ENCODE results near the gene ANTXR1. TPM values are rescaled to one million over a fixed set of nuclear protein-coding genes. Genes with fewer than 3 reads are reported as not detected.

The ANTXR1 gene
- total and polyA plus RNA-seq, 2 of the 8 experiments (the other 6 are each of a cell fraction or from before 2014, with no cell fraction given), result 15.8 to 44.3 TPM

- Histone ChIP-seq H2AFZ (ENCODE audit: low read length) (no peak overlapping the region), H3K23me2 (ENCODE audit: low read depth, low read length) (no peaks in the 10 kb centered on the region), H3K56ac (replicated peaks; ENCODE audit: insufficient read length, low read depth, low read length) (no peak overlapping the region), H2BK120ac (replicated peaks; ENCODE audit: low read depth, low read length) (no peak overlapping the region), H3K4me2 (ENCODE audit: insufficient read depth in 1 of 2, low read depth in 2 of 2, low read length in 2 of 2) (no peak overlapping the region), H2AK5ac (ENCODE audit: low read depth, low read length) (no peak overlapping the region), H3K4me3 (ENCODE audit: extremely low read depth in 1 of 4, insufficient read depth in 2 of 4, low read depth in 3 of 4, low read length in 4 of 4) (no peak overlapping the region), H2BK20ac (ENCODE audit: low read length) (no peak overlapping the region), H4K20me1 (replicated peaks in 1 of 2; ENCODE audit: control insufficient read depth in 1 of 2, insufficient read depth in 2 of 2, low read length in 2 of 2) (peaks cover 0 to 2% of the 10 kb centered on the region in 2 experiments), H2BK12ac (ENCODE audit: low read depth, low read length) (no peak overlapping the region), H3K4me1 (replicated peaks in 1 of 4; ENCODE audit: control insufficient read depth in 3 of 4, insufficient read depth in 4 of 4, low read length in 3 of 4) (no peaks in the 10 kb centered on the region; a peak in 1 of 7 replicates), H3K18ac (ENCODE audit: extremely low read depth, low read length) (no peak overlapping the region), H3K27me3 (replicated peaks in 1 of 4; ENCODE audit: control insufficient read depth in 3 of 4, extremely low read depth in 1 of 4, insufficient read depth in 3 of 4, low read length in 3 of 4) (no peaks in the 10 kb centered on the region), H3K27ac (ENCODE audit: low read depth, low read length) (no peak overlapping the region), H3K36me3 (ENCODE audit: control insufficient read depth in 2 of 4, insufficient read depth in 4 of 4, low read length in 3 of 4) (no peaks in the 10 kb centered on the region), H3K4ac (replicated peaks; ENCODE audit: insufficient read length, low read depth, low read length) (no peak overlapping the region), H3K9me3 (ENCODE audit: insufficient read depth in 2 of 2, low read depth in 1 of 2, low read length in 1 of 2) (no peaks in the 10 kb centered on the region), H4K5ac (ENCODE audit: insufficient read length, low read depth, low read length) (no peak overlapping the region), H2BK15ac (ENCODE audit: low read length) (no peak overlapping the region), H3K14ac (ENCODE audit: insufficient read length) (no peak overlapping the region), H2BK5ac (ENCODE audit: low read depth, low read length) (no peak overlapping the region), H4K8ac (ENCODE audit: extremely low read depth, insufficient read depth, low read length) (no peak overlapping the region), H4K91ac (replicated peaks; ENCODE audit: insufficient read length, low read length) (no peak overlapping the region), H3K79me2 (ENCODE audit: control insufficient read depth in 1 of 2, insufficient read depth in 2 of 2, low read length in 2 of 2) (no peaks in the 10 kb centered on the region), H3K9ac (replicated peaks in 1 of 4; ENCODE audit: extremely low read depth in 1 of 4, low read depth in 3 of 4, low read length in 3 of 4) (no peak overlapping the region), H3K23ac (ENCODE audit: insufficient read length) (no peak overlapping the region), H3K79me1 (ENCODE audit: low read depth, low read length) (no peaks in the 10 kb centered on the region)
- CTCF ChIA-PET (ENCODE audit: partially characterized antibody), result interaction anchor here (1.6 kb wide), 1 partner anchor 166 kb away, joined by 7 read pairs; no protein-coding TSS in a partner anchor
- TF ChIP-seq RFX5 (IDR thresholded peaks at IDR 0.05; ENCODE audit: borderline replicate concordance, low read depth, low read length) (no peak), BACH1 (IDR thresholded peaks at IDR 0.05; ENCODE audit: low read length) (no peak), EZH2 (IDR thresholded peaks at IDR 0.05; ENCODE audit: low read depth, low read length, severe bottlenecking) (no peak), CREB1 (IDR thresholded peaks at IDR 0.05) (no peak), KDM4A (IDR thresholded peaks at IDR 0.05; ENCODE audit: low read depth, low read length, severe bottlenecking) (no peak), RBBP5 (IDR thresholded peaks at IDR 0.05; ENCODE audit: borderline replicate concordance, low read depth, low read length) (no peak), YY1 (IDR thresholded peaks at IDR 0.05; ENCODE audit: low read depth, low read length) (no peak), MAFK (IDR thresholded peaks at IDR 0.05; ENCODE audit: low read depth, low read length) (no peak), SP4 (IDR thresholded peaks at IDR 0.05; ENCODE audit: low read length) (no peak), BCL11A (IDR thresholded peaks at IDR 0.05; ENCODE audit: low read depth in 2 of 2, low read length in 2 of 2) (no peak), FOSL1 (IDR thresholded peaks at IDR 0.05; ENCODE audit: insufficient read depth, low read depth, low read length) (no peak), BRCA1 (IDR thresholded peaks at IDR 0.05; ENCODE audit: low read depth, low read length) (no peak), TAF7 (optimal IDR thresholded peaks at IDR 0.05; ENCODE audit: borderline replicate concordance, low read depth, low read length) (no peak)
- POLR2A ChIA-PET (ENCODE audit: partially characterized antibody), result no interaction called here
- no peak for DNase-seq (ENCODE audit: low read depth in 1 of 2, low spot score in 2 of 2)
- WGBS, 2 experiments (ENCODE audit: extremely low coverage in 1 of 2, insufficient coverage in 1 of 2, insufficient read length in 1 of 2, insufficient replicate concordance in 2 of 2, low coverage in 1 of 2, low lambda C conversion rate in 2 of 2, missing lambda C conversion rate in 1 of 2), result 88% methylated on average over 1 of the region's 1 CpG; no CpG with 5 or more reads in 1 of the 2 experiments
- FAIRE-seq, result no peak
These were observed 128.1 kb downstream of the ANTXR1 start for GRCh38 chr2:69141061-69141460.

All from H1 (cell line).